H1 (cell line): Measurements from ENCODE around the gene RFPL3. TPM values are rescaled to one million over a fixed set of nuclear protein-coding genes. Genes with fewer than 3 reads are reported as not detected.

ENCODE experiments used
- CTCF ChIA-PET: fragments of 300-600 bp; sonication (Branson Sonifier 250); formaldehyde crosslinking; loops from one replicate; lab custom pipeline; 2021; ENCODE audit not compliant: partially characterized antibody; lab: Charles Lee
- POLR2A ChIA-PET: fragments of 300-600 bp; sonication (Branson Sonifier 250); formaldehyde crosslinking; loops from one replicate; lab custom pipeline; 2021; ENCODE audit warnings: inconsistent platforms; ENCODE audit not compliant: partially characterized antibody; lab: Charles Lee
- DNase-seq, 2 experiments: peaks; one replicate each; pipeline versions ENCODE4 v3.0.0 to v3.0.0-alpha.2; 2010 to 2022; ENCODE audit warnings: low spot score in 2 of 2, low read depth in 1 of 2, mixed read lengths in 1 of 2
- FAIRE-seq: peaks from 2 replicates; lab custom pipeline; 2011; peaks lifted over from hg19 to GRCh38; lab: Jason Lieb, UNC
- H2AFZ ChIP-seq: 2 replicates; pipeline ENCODE4 v1.8.1; 2012; ENCODE audit warnings: low read length, inconsistent platforms
- H2AK5ac ChIP-seq: 2 replicates; pipeline ENCODE4 v1.6.1; 2013; ENCODE audit warnings: low read depth, low read length
- H2BK120ac ChIP-seq: replicated peaks from 2 replicates; pipeline ENCODE3; 2013; ENCODE audit warnings: low read depth, low read length, inconsistent platforms
- H2BK12ac ChIP-seq: 2 replicates; pipeline ENCODE4 v1.6.1; 2013; ENCODE audit warnings: low read depth, low read length
- H2BK15ac ChIP-seq: 2 replicates; pipeline ENCODE4 v1.6.1; 2013; ENCODE audit warnings: low read length
- H2BK20ac ChIP-seq: 2 replicates; pipeline ENCODE4 v1.6.1; 2013; ENCODE audit warnings: low read length
- H2BK5ac ChIP-seq: 2 replicates; pipeline ENCODE4 v1.6.1; 2013; ENCODE audit warnings: low read depth, low read length
- H3K14ac ChIP-seq: 2 replicates; pipeline ENCODE4 v1.6.1; 2013; ENCODE audit warnings: inconsistent platforms; ENCODE audit not compliant: insufficient read length
- H3K18ac ChIP-seq: 2 replicates; pipeline ENCODE4 v1.6.1; 2013; ENCODE audit warnings: low read length; ENCODE audit errors: extremely low read depth
- H3K23ac ChIP-seq: 2 replicates; pipeline ENCODE4 v1.6.1; 2013; ENCODE audit warnings: inconsistent platforms; ENCODE audit not compliant: insufficient read length
- H3K23me2 ChIP-seq: 2 replicates; pipeline ENCODE4 v1.6.1; 2013; ENCODE audit warnings: low read depth, low read length
- H3K27ac ChIP-seq: 2 replicates; pipeline ENCODE4 v1.6.1; 2011; ENCODE audit warnings: low read depth, low read length, inconsistent platforms
- H3K27me3 ChIP-seq, 4 experiments: replicated peaks in 1 of 4; 1 replicate in 1 of 4; 2 replicates in 3 of 4; pipeline versions ENCODE4 v1.6.1 to v1.8.1; 2011 to 2013; ENCODE audit warnings: low read length in 3 of 4, mild to moderate bottlenecking in 3 of 4, inconsistent platforms in 2 of 4, mixed read lengths in 2 of 4, moderate library complexity in 1 of 4; ENCODE audit not compliant: control insufficient read depth in 3 of 4, insufficient read depth in 3 of 4; ENCODE audit errors: extremely low read depth in 1 of 4
- H3K36me3 ChIP-seq, 4 experiments: 2 replicates each; pipeline versions ENCODE4 v1.6.1 to v1.8.1; 2011 to 2013; ENCODE audit warnings: mild to moderate bottlenecking in 4 of 4, low read length in 3 of 4, moderate library complexity in 2 of 4, control low read depth in 1 of 4, inconsistent platforms in 1 of 4; ENCODE audit not compliant: insufficient read depth in 4 of 4, control insufficient read depth in 2 of 4
- H3K4ac ChIP-seq: replicated peaks from 2 replicates; pipeline ENCODE3; 2013; ENCODE audit warnings: low read length, low read depth, mixed read lengths, inconsistent platforms; ENCODE audit not compliant: insufficient read length
- H3K4me1 ChIP-seq, 4 experiments: replicated peaks in 1 of 4; 1 replicate in 1 of 4; 2 replicates in 3 of 4; pipeline versions ENCODE4 v1.6.1 to v1.8.1; 2011 to 2013; ENCODE audit warnings: low read length in 3 of 4, inconsistent platforms in 2 of 4, mixed read lengths in 1 of 4; ENCODE audit not compliant: insufficient read depth in 4 of 4, control insufficient read depth in 3 of 4
- H3K4me2 ChIP-seq, 2 experiments: 2 replicates each; pipeline versions ENCODE4 v1.6.1 to v1.8.1; 2011 to 2013; ENCODE audit warnings: low read depth in 2 of 2, low read length in 2 of 2, control low read depth in 1 of 2, inconsistent platforms in 1 of 2, mild to moderate bottlenecking in 1 of 2; ENCODE audit not compliant: insufficient read depth in 1 of 2
- H3K4me3 ChIP-seq, 4 experiments: fragments of 200-600, 300-600 bp in 1 of 4; sonication (generic), shearing (Covaris generic), sonication (Bioruptor Twin) in 1 of 4; 2 replicates each; pipeline versions ENCODE4 v1.5.1 to v1.8.1; 2011 to 2016; ENCODE audit warnings: low read length in 4 of 4, low read depth in 3 of 4, control low read depth in 2 of 4, inconsistent platforms in 2 of 4, mild to moderate bottlenecking in 2 of 4, mixed read lengths in 1 of 4, moderate library complexity in 1 of 4; ENCODE audit not compliant: insufficient read depth in 2 of 4; ENCODE audit errors: extremely low read depth in 1 of 4
- H3K56ac ChIP-seq: replicated peaks from 2 replicates; pipeline ENCODE3; 2013; ENCODE audit warnings: low read depth, mild to moderate bottlenecking, mixed read lengths, low read length, inconsistent platforms; ENCODE audit not compliant: insufficient read length
- H3K79me1 ChIP-seq: 2 replicates; pipeline ENCODE4 v1.6.1; 2013; ENCODE audit warnings: low read depth, low read length, control low read depth
- H3K79me2 ChIP-seq, 2 experiments: 2 replicates each; pipeline versions ENCODE4 v1.6.1 to v1.8.1; 2012 to 2013; ENCODE audit warnings: low read length in 2 of 2, mild to moderate bottlenecking in 2 of 2, inconsistent platforms in 1 of 2; ENCODE audit not compliant: insufficient read depth in 2 of 2, control insufficient read depth in 1 of 2
- H3K9ac ChIP-seq, 4 experiments: replicated peaks in 1 of 4; 1 replicate in 1 of 4; 2 replicates in 3 of 4; pipeline versions ENCODE4 v1.6.1 to v1.8.1; 2011 to 2013; ENCODE audit warnings: low read depth in 3 of 4, low read length in 3 of 4, control low read depth in 2 of 4, mild to moderate bottlenecking in 2 of 4, moderate library complexity in 2 of 4, inconsistent platforms in 1 of 4; ENCODE audit errors: extremely low read depth in 1 of 4
- H3K9me3 ChIP-seq, 2 experiments: 2 replicates each; pipeline versions ENCODE4 v1.6.1 to v1.8.1; 2012 to 2013; ENCODE audit warnings: mild to moderate bottlenecking in 2 of 2, moderate library complexity in 2 of 2, control low read depth in 1 of 2, inconsistent platforms in 1 of 2, low read depth in 1 of 2, low read length in 1 of 2, mixed read lengths in 1 of 2; ENCODE audit not compliant: insufficient read depth in 2 of 2
- H4K20me1 ChIP-seq, 2 experiments: replicated peaks in 1 of 2; 2 replicates each; pipeline versions ENCODE3 to v1.8.1; 2011 to 2013; ENCODE audit warnings: inconsistent platforms in 2 of 2, low read length in 2 of 2, mild to moderate bottlenecking in 1 of 2; ENCODE audit not compliant: insufficient read depth in 2 of 2, control insufficient read depth in 1 of 2
- H4K5ac ChIP-seq: 2 replicates; pipeline ENCODE4 v1.6.1; 2013; ENCODE audit warnings: low read length, low read depth, mixed read lengths, inconsistent platforms; ENCODE audit not compliant: insufficient read length
- H4K8ac ChIP-seq: 2 replicates; pipeline ENCODE4 v1.8.0; 2013; ENCODE audit warnings: mild to moderate bottlenecking, moderate library complexity, low read length, inconsistent platforms; ENCODE audit not compliant: insufficient read depth; ENCODE audit errors: extremely low read depth
- H4K91ac ChIP-seq: replicated peaks from 2 replicates; pipeline ENCODE3; 2013; ENCODE audit warnings: low read length, mixed read lengths, inconsistent platforms; ENCODE audit not compliant: insufficient read length
- FOSL1 ChIP-seq: IDR thresholded peaks from 2 replicates; pipeline ENCODE4 v1.6.1; 2011; ENCODE audit warnings: mild to moderate bottlenecking, low read depth, low read length, moderate library complexity; ENCODE audit not compliant: insufficient read depth
- HDAC6 ChIP-seq: IDR thresholded peaks from one replicate; pipeline ENCODE4 v1.7.1; 2012; ENCODE audit warnings: low read depth, mild to moderate bottlenecking, inconsistent platforms, low read length, moderate library complexity
- TAF1 ChIP-seq: IDR thresholded peaks from 2 replicates; pipeline ENCODE4 v1.6.1; 2011; ENCODE audit warnings: mild to moderate bottlenecking, low read depth, low read length
- WGBS, 2 experiments: shearing (Covaris generic) in 1 of 2; methylation state at CpG; one replicate each; pipeline versions ENCODE4 v1.1.6 to v1.1.7; 2013 to 2015; ENCODE audit warnings: low lambda C conversion rate in 2 of 2, mixed read lengths in 2 of 2, inconsistent platforms in 1 of 2, low coverage in 1 of 2, missing lambda C conversion rate in 1 of 2; ENCODE audit not compliant: insufficient replicate concordance in 2 of 2, insufficient coverage in 1 of 2, insufficient read length in 1 of 2; ENCODE audit errors: extremely low coverage in 1 of 2, missing lambda C conversion rate in 1 of 2; 5-methylcytosine and 5-hydroxymethylcytosine counted together
- polyA plus RNA-seq, 7 experiments: library from polyadenylated mRNA; depleted of rRNA in 3 of 7; stranded (reverse) in 5 of 7; unstranded in 2 of 7; fragments of >200 nt in 5 of 7; fragments of 200-250 nt in 2 of 7; gene quantifications; 1 replicate in 5 of 7; 2 replicates in 1 of 7; 4 replicates in 1 of 7; pipeline versions ENCODE4 v1.2.1 to v1.2.3, GENCODE V29; 2011 to 2013; ENCODE audit warnings: missing spikeins in 2 of 7, mixed read lengths in 2 of 7
- total RNA-seq: library from RNA; stranded (reverse); fragmentation: NEBNext Ultra II Directional; extraction: Animal tissue kit (Norgen Biotek cat#: 25700); gene quantifications from 2 replicates; pipeline ENCODE4 v1.2.1, GENCODE V29; 2021

The RFPL3 gene
- total and polyA plus RNA-seq, 2 of the 8 experiments (the other 6 are each of a cell fraction or from before 2014, with no cell fraction given), result 0.08 to 0.24 TPM

DNA sequence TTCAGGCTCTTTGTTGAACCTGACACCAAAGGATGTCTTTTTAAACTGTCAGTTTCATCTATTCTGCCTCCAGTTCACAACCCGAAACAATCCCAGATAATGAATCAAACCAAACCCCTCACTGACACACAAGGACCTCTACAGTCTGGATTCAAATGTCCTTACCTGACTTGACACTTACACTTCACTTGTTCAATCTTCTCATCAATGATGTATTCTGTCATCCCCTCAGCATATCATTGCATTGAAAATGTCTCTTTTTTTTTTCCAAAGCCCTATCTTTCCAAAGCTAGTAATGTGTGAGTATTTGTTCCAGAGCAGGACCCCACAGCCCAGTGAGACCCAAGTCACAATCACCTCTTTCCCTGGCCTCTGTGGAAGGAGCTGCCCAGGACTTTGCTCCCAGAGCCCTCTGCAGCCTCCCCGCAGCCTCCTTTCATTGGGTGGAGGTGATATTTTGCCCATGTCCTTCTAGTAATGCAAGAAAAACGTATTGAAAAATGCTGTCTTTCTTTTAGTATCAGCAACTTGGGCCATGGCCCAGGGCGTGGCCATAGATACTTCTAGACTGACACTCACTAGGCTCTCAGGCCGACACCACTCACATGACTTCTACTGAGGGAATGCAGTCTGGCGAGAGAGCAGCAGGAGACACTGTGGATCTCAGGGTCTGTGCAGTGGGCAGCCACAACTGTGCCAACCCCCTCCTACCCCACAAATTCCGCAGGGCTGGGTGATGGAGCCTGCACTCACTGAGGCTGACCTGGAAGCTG lies 18.2 kb downstream of the RFPL3 start:
- Histone ChIP-seq H3K79me2 (no peaks in the 10 kb centered on the region), H3K23me2 (no peaks in the 10 kb centered on the region), H3K4me2 (no peak overlapping the region), H4K91ac (no peak overlapping the region), H3K27me3 (no peaks in the 10 kb centered on the region; a peak in 1 of 7 replicates), H2BK120ac (no peak overlapping the region), H4K8ac (no peak overlapping the region; the same call in 1 of the 2 replicates), H3K79me1 (no peaks in the 10 kb centered on the region), H2BK15ac (no peak overlapping the region), H4K20me1 (no peaks in the 10 kb centered on the region), H3K14ac (no peak overlapping the region), H3K4me3 (no peak overlapping the region), H2BK20ac (no peak overlapping the region), H3K56ac (no peak overlapping the region), H3K23ac (no peak overlapping the region), H4K5ac (no peak overlapping the region), H3K36me3 (no peaks in the 10 kb centered on the region), H3K9ac (no peak overlapping the region), H3K27ac (no peak overlapping the region), H2AK5ac (no peak overlapping the region), H3K18ac (no peak overlapping the region), H2AFZ (no peak overlapping the region), H3K9me3 (no peaks in the 10 kb centered on the region), H2BK12ac (no peak overlapping the region), H3K4me1 (no peaks in the 10 kb centered on the region), H2BK5ac (no peak overlapping the region), H3K4ac (no peak overlapping the region)
- POLR2A ChIA-PET, result no interaction called here
- FAIRE-seq (no peak), DNase-seq (no peak)
- WGBS, 2 experiments, result 85% methylated on average over 7 of the region's 7 CpGs; no CpG with 5 or more reads in 1 of the 2 experiments
- CTCF ChIA-PET, result interaction anchor here (1.7 kb wide), 1 partner anchor 67 kb away, joined by 4 read pairs; no protein-coding TSS in a partner anchor
- no peak for TF ChIP-seq TAF1
- TF ChIP-seq HDAC6, result no peak
- no peak for TF ChIP-seq FOSL1
